Esophagus squamous epithelium (tissue), 4 donors: ENCODE results near the gene CSAD.
"Not testable (repeated sequence)": the region's sequence is repeated elsewhere in the genome, so short reads cannot be mapped to it uniquely, and the experiment has no call there.

Experiments
- CTCF ChIP-seq, 6 experiments: fragments of 450-650 bp in 4 of 6; fragments of 200-600 bp in 2 of 6; sonication (generic) in 2 of 6; IDR thresholded peaks; one replicate each; pipeline ENCODE4 v1.5.1; 2016 to 2019; ENCODE audit warnings: antibody characterized with exemption in 6 of 6, mild to moderate bottlenecking in 4 of 6, moderate library complexity in 4 of 6
- POLR2A ChIP-seq, 4 donors: fragments of 450-650 bp; IDR thresholded peaks; one replicate each; pipeline ENCODE4 v1.6.1; 2017; ENCODE audit warnings: antibody characterized with exemption in 4 of 4, mild to moderate bottlenecking in 4 of 4, moderate library complexity in 3 of 4

- TF ChIP-seq CTCF, POLR2A (IDR thresholded peaks at IDR 0.05): not testable (repeated sequence)
Observed at GRCh38 chr12:53202316-53202715, 21.6 kb upstream of the CSAD start.
